ENCODE data around the gene CA11.
A peak's percentile ranks its signal among the peaks of the same experiment; 100 is the strongest.

Gene CA11

GRCh38 chr19:48637948-48638830 lies 7.8 kb downstream of the CA11 start:
- no peak for TF ChIP-seq CTCF (IDR thresholded peaks at IDR 0.05; ENCODE audit: extremely low read depth, insufficient read depth, missing control alignments)
- peak; percentile 89 for DNase-seq (ENCODE audit: low spot score)
- in situ Hi-C loops (cut with MboI; ENCODE audit: low pct_unique_long_range_greater_than_20kb, low sequenced_read_pairs, unreplicated experiment) = loop anchor here (25.0 kb wide), 1 partner anchor 324 kb away; the partner anchor contains the start of genes BAX and FTL

- peak; percentile 97 for DNase-seq (ENCODE audit: low spot score)
- TF ChIP-seq CTCF (IDR thresholded peaks at IDR 0.05; ENCODE audit: extremely low read depth, insufficient read depth, missing control alignments) = no peak
- in situ Hi-C loops (cut with MboI; ENCODE audit: low pct_unique_long_range_greater_than_20kb, low sequenced_read_pairs, unreplicated experiment) = loop anchor here (25.0 kb wide), 1 partner anchor 325 kb away; the partner anchor contains the start of genes BAX and FTL
Observed at GRCh38 chr19:48637449-48637947, 8.5 kb downstream of the CA11 start.

- no peak for DNase-seq (ENCODE audit: low spot score)
- in situ Hi-C loops (cut with MboI; ENCODE audit: low pct_unique_long_range_greater_than_20kb, low sequenced_read_pairs, unreplicated experiment) = loop anchor here (25.0 kb wide), 1 partner anchor 325 kb away; the partner anchor contains the start of genes BAX and FTL
- TF ChIP-seq CTCF (IDR thresholded peaks at IDR 0.05; ENCODE audit: extremely low read depth, insufficient read depth, missing control alignments) = no peak
Observed at GRCh38 chr19:48636859-48637448, 9.0 kb downstream of the CA11 start, which contains the start of gene DBP. TSS of gene DBP (minus strand) at chr19:48637379. CDS start at chr19:48636994, 385 bp downstream.

GRCh38 chr19:48635966-48636858 lies 9.8 kb downstream of the CA11 start:
- in situ Hi-C loops (cut with MboI; ENCODE audit: low pct_unique_long_range_greater_than_20kb, low sequenced_read_pairs, unreplicated experiment) = loop anchor here (25.0 kb wide), 1 partner anchor 326 kb away; the partner anchor contains the start of genes BAX and FTL

GRCh38 chr19:48635263-48635965 lies 10.6 kb downstream of the CA11 start:
- TF ChIP-seq CTCF (IDR thresholded peaks at IDR 0.05; ENCODE audit: extremely low read depth, insufficient read depth, missing control alignments) = no peak
- in situ Hi-C loops (cut with MboI; ENCODE audit: low pct_unique_long_range_greater_than_20kb, low sequenced_read_pairs, unreplicated experiment) = loop anchor here (25.0 kb wide), 1 partner anchor 327 kb away; the partner anchor contains the start of genes BAX and FTL

More at GRCh38 chr19:48635966-48636858, 9.8 kb downstream of the CA11 start:
- TF ChIP-seq CTCF (IDR thresholded peaks at IDR 0.05; ENCODE audit: extremely low read depth, insufficient read depth, missing control alignments) = no peak
- DNase-seq (ENCODE audit: low spot score) = no peak

More at GRCh38 chr19:48635263-48635965, 10.6 kb downstream of the CA11 start:
- DNase-seq (ENCODE audit: low spot score) = peak; percentile 93
